H9 (cell line): Measurements from ENCODE around the gene SPTSSA. TPM values are rescaled to one million over a fixed set of nuclear protein-coding genes. Genes with fewer than 3 reads are reported as not detected.

Experiments
- DNase-seq: peaks from one replicate; pipeline ENCODE4 v3.0.0-alpha.2; 2017
- H2AFZ ChIP-seq: one replicate; pipeline ENCODE4 v1.6.1; 2013; ENCODE audit warnings: mild to moderate bottlenecking, low read length, control low read depth, moderate library complexity
- H2AK5ac ChIP-seq: 2 replicates; pipeline ENCODE4 v1.6.1; 2013; ENCODE audit warnings: low read length, control low read depth, mixed read lengths; ENCODE audit not compliant: insufficient read length
- H2BK120ac ChIP-seq: one replicate; pipeline ENCODE4 v1.6.1; 2013; ENCODE audit warnings: low read depth, mild to moderate bottlenecking, low read length, control low read depth, inconsistent platforms; ENCODE audit not compliant: poor library complexity, severe bottlenecking
- H2BK12ac ChIP-seq: 2 replicates; pipeline ENCODE4 v1.6.1; 2013; ENCODE audit warnings: low read length, control low read depth, mixed read lengths, low read depth; ENCODE audit not compliant: insufficient read length
- H2BK15ac ChIP-seq: 2 replicates; pipeline ENCODE4 v1.6.1; 2013; ENCODE audit warnings: low read depth, low read length, control low read depth
- H2BK20ac ChIP-seq: one replicate; pipeline ENCODE4 v1.6.1; 2013; ENCODE audit warnings: low read depth, mild to moderate bottlenecking, low read length, control low read depth, inconsistent platforms; ENCODE audit not compliant: poor library complexity, severe bottlenecking
- H2BK5ac ChIP-seq: 2 replicates; pipeline ENCODE4 v1.6.1; 2013; ENCODE audit warnings: low read length, control low read depth, mixed read lengths; ENCODE audit not compliant: insufficient read length
- H3K14ac ChIP-seq: 2 replicates; pipeline ENCODE4 v1.6.1; 2013; ENCODE audit warnings: low read length, control low read depth; ENCODE audit not compliant: insufficient read depth
- H3K18ac ChIP-seq: 2 replicates; pipeline ENCODE4 v1.6.1; 2013; ENCODE audit warnings: low read depth, mild to moderate bottlenecking, mixed read lengths, low read length, control low read depth; ENCODE audit not compliant: insufficient read length
- H3K23ac ChIP-seq: 2 replicates; pipeline ENCODE4 v1.6.1; 2013; ENCODE audit warnings: low read length, control low read depth, mixed read lengths, low read depth; ENCODE audit not compliant: insufficient read length
- H3K23me2 ChIP-seq: 2 replicates; pipeline ENCODE4 v1.6.1; 2013; ENCODE audit warnings: low read depth, mild to moderate bottlenecking, mixed read lengths, low read length, control low read depth; ENCODE audit not compliant: insufficient read length, poor library complexity, severe bottlenecking
- H3K27ac ChIP-seq: 2 replicates; pipeline ENCODE4 v1.5.1; 2013; ENCODE audit warnings: low read length, control low read depth, mixed read lengths, low read depth; ENCODE audit not compliant: insufficient read length
- H3K27me3 ChIP-seq: 2 replicates; pipeline ENCODE4 v1.6.1; 2013; ENCODE audit warnings: low read length, control low read depth, inconsistent platforms; ENCODE audit not compliant: insufficient read depth
- H3K4ac ChIP-seq: 2 replicates; pipeline ENCODE4 v1.6.1; 2013; ENCODE audit warnings: low read depth, mild to moderate bottlenecking, control low read depth, inconsistent platforms, low read length, moderate library complexity
- H3K4me1 ChIP-seq: 2 replicates; pipeline ENCODE4 v1.6.1; 2013; ENCODE audit warnings: low read length, control low read depth, inconsistent platforms; ENCODE audit not compliant: insufficient read depth
- H3K4me2 ChIP-seq: 2 replicates; pipeline ENCODE4 v1.6.1; 2013; ENCODE audit warnings: low read length, control low read depth, mixed read lengths; ENCODE audit not compliant: insufficient read length, insufficient read depth
- H3K56ac ChIP-seq: 2 replicates; pipeline ENCODE4 v1.6.1; 2013; ENCODE audit warnings: low read depth, mild to moderate bottlenecking, mixed read lengths, low read length, control low read depth; ENCODE audit not compliant: insufficient read length
- H3K79me1 ChIP-seq: 2 replicates; pipeline ENCODE4 v1.6.1; 2013; ENCODE audit warnings: low read depth, mild to moderate bottlenecking, moderate library complexity, low read length, control low read depth, inconsistent platforms; ENCODE audit not compliant: insufficient read depth, poor library complexity, severe bottlenecking
- H3K79me2 ChIP-seq: 2 replicates; pipeline ENCODE4 v1.6.1; 2013; ENCODE audit warnings: low read length, control low read depth, inconsistent platforms; ENCODE audit not compliant: insufficient read depth
- H3K9ac ChIP-seq: 2 replicates; pipeline ENCODE4 v1.6.1; 2013; ENCODE audit warnings: low read length, control low read depth, mixed read lengths; ENCODE audit not compliant: insufficient read length; ENCODE audit errors: extremely low read depth
- H3K9me3 ChIP-seq: one replicate; pipeline ENCODE4 v1.6.1; 2013; ENCODE audit warnings: low read depth, low read length, inconsistent platforms; ENCODE audit not compliant: control insufficient read depth
- H3T11ph ChIP-seq: one replicate; pipeline ENCODE4 v1.6.1; 2013; ENCODE audit warnings: mild to moderate bottlenecking, low read length, control low read depth, inconsistent platforms
- H4K20me1 ChIP-seq: one replicate; pipeline ENCODE4 v1.6.1; 2013; ENCODE audit not compliant: control insufficient read depth, insufficient read length, insufficient read depth
- H4K5ac ChIP-seq: 2 replicates; pipeline ENCODE4 v1.6.1; 2013; ENCODE audit warnings: low read depth, mild to moderate bottlenecking, mixed read lengths, low read length, control low read depth; ENCODE audit not compliant: insufficient read length
- H4K8ac ChIP-seq: replicated peaks from 2 replicates; pipeline ENCODE4 v1.6.1; 2013; ENCODE audit warnings: low read length, control low read depth, mixed read lengths, low read depth; ENCODE audit not compliant: insufficient read length
- H4K91ac ChIP-seq: 2 replicates; pipeline ENCODE4 v1.6.1; 2013; ENCODE audit warnings: low read depth, mild to moderate bottlenecking, moderate library complexity, mixed read lengths, low read length, control low read depth; ENCODE audit not compliant: insufficient read length
- H3K27ac Mint-ChIP-seq, 3 experiments: 2 replicates in 2 of 3; 3 replicates in 1 of 3; pipeline ENCODE4 v1.8.0; 2020 to 2021; ENCODE audit warnings: mixed read lengths in 3 of 3, mild to moderate bottlenecking in 1 of 3, moderate library complexity in 1 of 3
- H3K27me3 Mint-ChIP-seq: 2 replicates; pipeline ENCODE4 v1.8.0; 2021; ENCODE audit warnings: low read depth, mild to moderate bottlenecking, moderate library complexity, mixed read lengths
- H3K36me3 Mint-ChIP-seq, 3 experiments: 2 replicates in 2 of 3; 3 replicates in 1 of 3; pipeline ENCODE4 v1.8.0; 2020 to 2021; ENCODE audit warnings: low read depth in 3 of 3, mixed read lengths in 3 of 3; ENCODE audit not compliant: insufficient read depth in 1 of 3
- H3K4me1 Mint-ChIP-seq, 2 experiments: 2 replicates each; pipeline ENCODE4 v1.8.0; 2020; ENCODE audit warnings: mixed read lengths in 2 of 2
- H3K4me3 Mint-ChIP-seq, 2 experiments: 2 replicates in 1 of 2; 3 replicates in 1 of 2; pipeline ENCODE4 v1.8.0; 2020 to 2021; ENCODE audit warnings: mild to moderate bottlenecking in 2 of 2, mixed read lengths in 2 of 2, moderate library complexity in 1 of 2
- H3K9me3 Mint-ChIP-seq, 2 experiments: 2 replicates in 1 of 2; 3 replicates in 1 of 2; pipeline ENCODE4 v1.8.0; 2020; ENCODE audit warnings: mild to moderate bottlenecking in 2 of 2, mixed read lengths in 2 of 2, moderate library complexity in 1 of 2
- CTCF ChIP-seq: fragments of 200-600 bp; sonication (generic); conservative IDR thresholded peaks from 3 replicates; pipeline ENCODE4 v1.8.0; 2021; ENCODE audit warnings: antibody characterized with exemption, mild to moderate bottlenecking
- WGBS: extraction: QIAGEN DNeasy Blood & Tissue Kit; methylation state at CpG from one replicate; pipeline ENCODE4 v1.1.7; 2013; ENCODE audit warnings: missing lambda C conversion rate, low lambda C conversion rate, mixed read lengths; ENCODE audit not compliant: insufficient read length; ENCODE audit errors: extremely low coverage; 5-methylcytosine and 5-hydroxymethylcytosine counted together
- total RNA-seq: library from RNA; stranded (reverse); gene quantifications from 2 replicates; pipeline ENCODE4 v1.2.1, GENCODE V29; 2021

The SPTSSA gene
- total RNA-seq, 1 experiment from 2014 or later, result 23.3 TPM

DNA sequence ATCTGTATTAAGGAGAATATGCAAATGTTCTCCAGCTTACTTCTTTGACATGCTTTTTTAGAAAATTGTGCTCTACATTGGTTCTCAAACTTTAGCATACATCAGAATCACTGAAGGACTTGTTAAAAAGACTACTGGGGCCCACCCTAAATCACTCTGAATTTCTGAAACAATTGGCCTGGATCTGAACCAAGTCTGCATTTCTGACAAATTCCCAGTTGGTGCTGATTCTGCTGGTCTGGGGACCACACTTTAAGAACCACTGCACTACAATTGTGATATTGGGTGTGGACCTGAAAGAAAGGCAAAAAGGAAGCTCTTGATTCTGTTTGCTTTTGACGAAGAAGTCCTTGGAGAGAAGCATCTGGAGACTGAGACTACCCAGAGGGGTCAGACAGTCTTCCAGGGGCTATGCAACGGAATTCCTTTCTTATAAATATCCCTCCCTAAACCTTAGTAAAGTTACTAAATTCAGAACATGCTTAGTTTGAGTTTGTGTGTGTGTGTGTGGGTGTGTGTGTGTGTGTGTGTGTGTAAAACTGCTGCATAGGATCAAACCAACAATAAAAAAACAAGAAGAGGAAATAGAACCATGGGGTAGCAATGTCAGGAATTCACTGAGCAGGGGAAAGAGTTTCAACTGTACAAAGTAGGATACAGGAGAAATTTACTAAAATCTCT is 40.6 kb upstream of the SPTSSA start:
- Histone ChIP-seq H3K56ac (no peak overlapping the region), H3K4me1 (peaks cover 2% of the 10 kb centered on the region; the same call in 1 of the 2 replicates), H3K79me2 (no peaks in the 10 kb centered on the region), H4K91ac (no peak overlapping the region), H3K9ac (no peak overlapping the region), H2BK120ac (no peak overlapping the region), H2BK20ac (no peak overlapping the region), H4K8ac (no peak overlapping the region), H3K18ac (no peak overlapping the region), H3K27me3 (no peaks in the 10 kb centered on the region), H3K4ac (no peak overlapping the region), H2AK5ac (no peak overlapping the region), H3T11ph (no peak overlapping the region), H3K4me2 (no peak overlapping the region), H3K9me3 (no peaks in the 10 kb centered on the region), H2BK12ac (no peak overlapping the region), H3K79me1 (no peaks in the 10 kb centered on the region), H4K5ac (no peak overlapping the region), H2BK5ac (no peak overlapping the region), H3K23me2 (no peaks in the 10 kb centered on the region), H3K14ac (no peak overlapping the region), H3K23ac (no peak overlapping the region), H4K20me1 (no peaks in the 10 kb centered on the region), H2AFZ (no peak overlapping the region), H3K27ac (no peak overlapping the region), H2BK15ac (no peak overlapping the region)
- H3K9me3 Mint-ChIP-seq, result no peaks in the 10 kb centered on the region; a peak in 1 of 5 replicates
- H3K36me3 Mint-ChIP-seq, result no peaks in the 10 kb centered on the region
- DNase-seq, result no peak
- H3K4me3 Mint-ChIP-seq, result no peak overlapping the region
- H3K27me3 Mint-ChIP-seq, result no peaks in the 10 kb centered on the region
- H3K4me1 Mint-ChIP-seq, result peaks cover 12% of the 10 kb centered on the region in 2 experiments
- WGBS, result no CpG with 5 or more reads among the region's 2 CpGs
- peak overlapping the region in 2 of 3 experiments; percentile 40 to 46; a peak in 2 of 7 replicates for H3K27ac Mint-ChIP-seq
- TF ChIP-seq CTCF, result no peak
